ENCODE measurements around the gene ARHGAP22.

- TF ChIP-seq GATA2 (IDR thresholded peaks at IDR 0.05; ENCODE audit: low read depth, low read length) (no peak), GATA3 (IDR thresholded peaks at IDR 0.05; ENCODE audit: low read depth, low read length) (no peak)
Observed at GRCh38 chr10:48653944-48654698, 49.2 kb upstream of the ARHGAP22 start.
